Chondrocyte (in vitro differentiated cells): ENCODE results near the gene TPH2. TPM values are rescaled to one million over a fixed set of nuclear protein-coding genes. Genes with fewer than 3 reads are reported as not detected.

ENCODE experiments used
- DNase-seq: peaks from one replicate; pipeline ENCODE4 v3.0.0; 2021; ENCODE audit warnings: mixed read lengths, low spot score
- H3K27ac Mint-ChIP-seq: one replicate; pipeline ENCODE4 v1.8.0; 2021; ENCODE audit warnings: mild to moderate bottlenecking, moderate library complexity, mixed read lengths; ENCODE audit not compliant: unreplicated experiment
- H3K27me3 Mint-ChIP-seq: 2 replicates; pipeline ENCODE4 v1.8.0; 2021; ENCODE audit warnings: low read depth, mixed read lengths
- H3K36me3 Mint-ChIP-seq: 2 replicates; pipeline ENCODE4 v1.8.0; 2021; ENCODE audit warnings: low read depth, mixed read lengths
- H3K4me1 Mint-ChIP-seq: 2 replicates; pipeline ENCODE4 v1.8.0; 2021; ENCODE audit warnings: low read depth, mild to moderate bottlenecking, mixed read lengths
- H3K4me3 Mint-ChIP-seq: one replicate; pipeline ENCODE4 v1.8.0; 2021; ENCODE audit warnings: mild to moderate bottlenecking, moderate library complexity, mixed read lengths; ENCODE audit not compliant: unreplicated experiment
- H3K9me3 Mint-ChIP-seq: 2 replicates; pipeline ENCODE4 v1.8.0; 2021; ENCODE audit warnings: low read depth, mixed read lengths
- total RNA-seq: library from RNA; stranded (reverse); gene quantifications from 3 replicates; pipeline ENCODE4 v1.2.1, GENCODE V29; 2021
- TF ChIP-seq, protein P1 (sequence below): fragments of 200-600 bp; sonication (generic); IDR thresholded peaks from 2 replicates; pipeline ENCODE4 v1.5.0; 2021; ENCODE audit warnings: antibody characterized with exemption, mild to moderate bottlenecking, moderate library complexity

TPH2 gene
- total RNA-seq, 1 donor from 2014 or later = not detected

GRCh38 chr12:72018036-72018435, 79.4 kb downstream of the TPH2 start:
- DNase-seq = no peak
- Mint-ChIP-seq H3K9me3 (no peaks in the 10 kb centered on the region), H3K4me3 (no peak overlapping the region), H3K4me1 (no peaks in the 10 kb centered on the region), H3K36me3 (no peaks in the 10 kb centered on the region), H3K27me3 (peaks cover 21% of the 10 kb centered on the region), H3K27ac (no peak overlapping the region)
- TF ChIP-seq, protein P1, sequence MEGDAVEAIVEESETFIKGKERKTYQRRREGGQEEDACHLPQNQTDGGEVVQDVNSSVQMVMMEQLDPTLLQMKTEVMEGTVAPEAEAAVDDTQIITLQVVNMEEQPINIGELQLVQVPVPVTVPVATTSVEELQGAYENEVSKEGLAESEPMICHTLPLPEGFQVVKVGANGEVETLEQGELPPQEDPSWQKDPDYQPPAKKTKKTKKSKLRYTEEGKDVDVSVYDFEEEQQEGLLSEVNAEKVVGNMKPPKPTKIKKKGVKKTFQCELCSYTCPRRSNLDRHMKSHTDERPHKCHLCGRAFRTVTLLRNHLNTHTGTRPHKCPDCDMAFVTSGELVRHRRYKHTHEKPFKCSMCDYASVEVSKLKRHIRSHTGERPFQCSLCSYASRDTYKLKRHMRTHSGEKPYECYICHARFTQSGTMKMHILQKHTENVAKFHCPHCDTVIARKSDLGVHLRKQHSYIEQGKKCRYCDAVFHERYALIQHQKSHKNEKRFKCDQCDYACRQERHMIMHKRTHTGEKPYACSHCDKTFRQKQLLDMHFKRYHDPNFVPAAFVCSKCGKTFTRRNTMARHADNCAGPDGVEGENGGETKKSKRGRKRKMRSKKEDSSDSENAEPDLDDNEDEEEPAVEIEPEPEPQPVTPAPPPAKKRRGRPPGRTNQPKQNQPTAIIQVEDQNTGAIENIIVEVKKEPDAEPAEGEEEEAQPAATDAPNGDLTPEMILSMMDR = no peak

GRCh38 chr12:72024613-72025012, 86.0 kb downstream of the TPH2 start:
- no peak for DNase-seq
- no peaks in the 10 kb centered on the region for H3K9me3 Mint-ChIP-seq
- H3K36me3 Mint-ChIP-seq = no peaks in the 10 kb centered on the region
- no peak overlapping the region for H3K27ac Mint-ChIP-seq
- TF ChIP-seq, protein P1 = no peak
- H3K27me3 Mint-ChIP-seq = peaks cover 5% of the 10 kb centered on the region
- no peaks in the 10 kb centered on the region for H3K4me1 Mint-ChIP-seq
- no peak overlapping the region for H3K4me3 Mint-ChIP-seq

DNA sequence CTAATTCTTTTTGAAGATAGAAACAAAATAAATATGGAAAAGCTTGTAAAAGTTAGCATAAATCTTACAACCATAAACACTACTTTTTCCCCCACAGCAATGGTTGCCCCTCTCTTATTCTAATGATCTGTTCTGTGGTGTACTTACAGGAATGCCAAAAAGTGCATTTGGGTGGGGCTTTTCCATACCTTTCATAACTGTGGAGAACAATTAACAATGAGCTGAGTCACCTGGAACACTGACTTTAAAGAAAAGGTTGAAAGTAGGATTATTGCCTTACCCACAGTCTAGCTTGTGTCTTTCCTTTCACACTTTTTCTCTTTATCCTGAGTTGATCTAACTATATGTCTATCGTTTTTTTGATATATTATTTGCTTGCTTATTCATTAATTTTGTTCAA, 86.9 kb downstream of the TPH2 start:
- DNase-seq = no peak
- H3K27me3 Mint-ChIP-seq = peaks cover 2% of the 10 kb centered on the region
- no peak overlapping the region for H3K4me3 Mint-ChIP-seq
- no peak overlapping the region for H3K27ac Mint-ChIP-seq
- no peaks in the 10 kb centered on the region for H3K4me1 Mint-ChIP-seq
- no peaks in the 10 kb centered on the region for H3K36me3 Mint-ChIP-seq
- H3K9me3 Mint-ChIP-seq = no peaks in the 10 kb centered on the region
- TF ChIP-seq, protein P1 = no peak

DNA sequence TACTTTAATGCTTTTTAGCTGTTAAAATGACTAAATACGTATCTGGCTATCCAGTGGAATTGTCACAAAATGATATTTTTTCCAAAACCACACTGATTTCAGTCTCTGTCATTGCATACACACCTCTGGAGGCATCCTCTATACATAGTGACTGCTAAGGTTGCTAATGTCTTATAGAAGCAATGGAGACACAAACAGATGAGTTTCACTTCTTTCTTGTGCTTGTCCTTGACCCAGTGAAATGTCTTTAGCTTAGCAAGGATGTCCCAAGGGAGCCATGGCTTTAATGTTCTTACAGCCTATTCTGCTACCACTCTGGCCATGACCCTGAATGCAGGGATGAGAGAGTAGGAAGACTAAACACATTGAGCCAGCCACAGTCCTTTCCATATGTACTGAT, 90.3 kb downstream of the TPH2 start:
- no peak for DNase-seq
- Mint-ChIP-seq H3K4me1 (no peaks in the 10 kb centered on the region), H3K36me3 (no peaks in the 10 kb centered on the region), H3K4me3 (no peak overlapping the region), H3K9me3 (no peaks in the 10 kb centered on the region), H3K27me3 (peaks cover 16% of the 10 kb centered on the region), H3K27ac (no peak overlapping the region)
- TF ChIP-seq, protein P1 = no peak

GRCh38 chr12:72030277-72030676, 91.6 kb downstream of the TPH2 start:
- Mint-ChIP-seq H3K36me3 (no peaks in the 10 kb centered on the region), H3K4me3 (no peak overlapping the region), H3K4me1 (no peaks in the 10 kb centered on the region), H3K27ac (no peak overlapping the region), H3K27me3 (peaks cover 20% of the 10 kb centered on the region), H3K9me3 (no peaks in the 10 kb centered on the region)
- no peak for DNase-seq
- TF ChIP-seq, protein P1 = no peak
